GM23338 (cell line): ENCODE results near the gene MAP3K7CL. TPM values are rescaled to one million over a fixed set of nuclear protein-coding genes. Genes with fewer than 3 reads are reported as not detected.

ENCODE experiments used
- CTCF ChIP-seq, 2 experiments: fragments of 200-600 bp in 1 of 2; sonication (generic) in 1 of 2; conservative IDR thresholded peaks; 2 replicates each; pipeline versions ENCODE4 v1.5.1 to v1.6.1; 2016 to 2017; ENCODE audit warnings: antibody characterized with exemption in 2 of 2, low read depth in 2 of 2, mild to moderate bottlenecking in 2 of 2, moderate library complexity in 1 of 2
- EZH2 ChIP-seq: fragments of 200-600 bp; sonication (generic); IDR thresholded peaks from one replicate; pipeline ENCODE4 v1.8.0; 2017; ENCODE audit warnings: antibody characterized with exemption, mild to moderate bottlenecking, low read depth; ENCODE audit not compliant: unreplicated experiment
- JUNB ChIP-seq: IDR thresholded peaks from one replicate; pipeline ENCODE4 v1.6.1; 2016; ENCODE audit warnings: antibody characterized with exemption; ENCODE audit not compliant: unreplicated experiment
- ZNF462 ChIP-seq: fragments of 250-450 bp; sonication (Bioruptor Pico); IDR thresholded peaks from 2 replicates; pipeline ENCODE4 v1.5.0; 2020; ENCODE audit warnings: mild to moderate bottlenecking, moderate library complexity
- polyA plus RNA-seq: library from polyadenylated mRNA; unstranded; fragments of >200 nt; fragmentation: Nextera tagmentation; extraction: Ambion mirVana; gene quantifications from 2 replicates; pipeline ENCODE4 v1.2.1, GENCODE V29; 2016
- small RNA-seq: library from RNA; depleted of rRNA; stranded (forward); fragments of <200 nt; gene quantifications from one replicate; pipeline ENCODE3, GENCODE V24; 2014; ENCODE audit warnings: low replicate concordance
- total RNA-seq: library from RNA; depleted of rRNA; stranded (reverse); fragments of >200 nt; shearing (Covaris generic); gene quantifications from 2 replicates; pipeline ENCODE4 v1.2.3, GENCODE V29; 2014; rRNA removed

MAP3K7CL gene
- total and polyA plus RNA-seq, 2 experiments from 2014 or later: 2.4 to 3.6 TPM

DNA sequence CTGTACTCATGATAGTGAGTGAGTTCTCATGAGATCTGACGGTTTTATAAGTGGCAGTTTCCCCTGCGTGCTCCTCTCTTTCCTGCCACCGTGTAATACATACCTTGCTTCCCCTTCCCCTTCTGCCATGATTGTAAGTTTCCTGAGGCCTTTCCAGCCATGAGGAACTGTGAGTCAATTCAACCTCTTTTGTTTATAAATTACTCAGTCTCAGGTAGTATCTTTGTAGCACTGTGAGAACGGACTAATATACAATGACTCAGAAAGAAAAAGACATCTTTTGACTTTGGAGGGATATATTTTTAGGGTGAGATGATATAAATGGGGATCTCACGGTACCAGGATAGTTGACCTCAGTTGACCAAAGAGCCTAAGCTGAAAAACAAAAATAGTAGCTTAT, 93.6 kb downstream of the MAP3K7CL start (continued):
- TF ChIP-seq ZNF462 (CRISPR knock-in tag): no peak
- TF ChIP-seq JUNB: no peak
- no peak for TF ChIP-seq EZH2
- TF ChIP-seq CTCF (conservative IDR thresholded peaks at IDR 0.05; ENCODE audit: low read depth in 2 of 2): no peak

Small RNA genes within 50 kb of the gene (small RNA-seq; reads per million reads assigned to genes)
- gene RF00012: not detected
- not detected for gene RF00019

Other genes starting within 250 kb of the MAP3K7CL start
- gene LTN1, start 137.8 kb upstream of the MAP3K7CL start, total RNA-seq: 26.1 and 30.8 TPM in 2 replicates
- gene LTN1, start 137.8 kb upstream of the MAP3K7CL start, polyA plus RNA-seq: 9.8 and 11.1 TPM in 2 replicates
- 3.0 and 3.8 TPM in 2 replicates for gene RWDD2B, start 111.3 kb upstream of the MAP3K7CL start, total RNA-seq
- 7.5 and 8.1 TPM in 2 replicates for gene RWDD2B, start 111.3 kb upstream of the MAP3K7CL start, polyA plus RNA-seq
- gene USP16, start 106.0 kb upstream of the MAP3K7CL start, total RNA-seq: 19.7 TPM in 2 replicates
- 61.5 and 70.4 TPM in 2 replicates for gene USP16, start 106.0 kb upstream of the MAP3K7CL start, polyA plus RNA-seq
- gene CCT8, start 57.0 kb upstream of the MAP3K7CL start, total RNA-seq: 292 and 329 TPM in 2 replicates
- gene CCT8, start 57.0 kb upstream of the MAP3K7CL start, polyA plus RNA-seq: 270 and 304 TPM in 2 replicates
- 41.2 and 41.4 TPM in 2 replicates for gene BACH1, start 168.3 kb downstream of the MAP3K7CL start, total RNA-seq
- gene BACH1, start 168.3 kb downstream of the MAP3K7CL start, polyA plus RNA-seq: 18.4 and 18.9 TPM in 2 replicates